HepG2 (cell line): ENCODE measurements around the gene INHA. TPM values are rescaled to one million over a fixed set of nuclear protein-coding genes. Genes with fewer than 3 reads are reported as not detected.

Experiments used
- BORCS8-MEF2B ChIP-seq: sonication (generic); formaldehyde crosslinking; IDR thresholded peaks from 2 replicates; pipeline ENCODE4 v1.8.0; 2022; ENCODE audit warnings: mild to moderate bottlenecking, missing genetic modification reagents
- CHCHD3 ChIP-seq: sonication (generic); formaldehyde crosslinking; IDR thresholded peaks from 2 replicates; pipeline ENCODE4 v1.8.0; 2022; ENCODE audit warnings: mild to moderate bottlenecking, missing genetic modification reagents, moderate library complexity
- HOXD1 ChIP-seq: sonication (generic); formaldehyde crosslinking; IDR thresholded peaks from 2 replicates; pipeline ENCODE4 v1.5.0; 2020; ENCODE audit warnings: missing genetic modification reagents
- MAZ ChIP-seq, 2 experiments: sonication (generic) in 1 of 2; formaldehyde crosslinking in 1 of 2; IDR thresholded peaks; 2 replicates each; pipeline versions ENCODE4 v1.5.0 to v1.6.1; 2012 to 2020; ENCODE audit warnings: low read depth in 2 of 2, mild to moderate bottlenecking in 2 of 2, borderline replicate concordance in 1 of 2, improper control_type of control experiment in 1 of 2, low read length in 1 of 2, missing genetic modification reagents in 1 of 2, moderate library complexity in 1 of 2
- MED1 ChIP-seq: sonication (generic); formaldehyde crosslinking; IDR thresholded peaks from 2 replicates; pipeline ENCODE4 v1.4.0; 2020; ENCODE audit warnings: missing genetic modification reagents
- MEIS1 ChIP-seq: sonication (generic); formaldehyde crosslinking; IDR thresholded peaks from 2 replicates; pipeline ENCODE4 v1.9.0; 2021; ENCODE audit warnings: mild to moderate bottlenecking, missing genetic modification reagents, moderate library complexity, borderline replicate concordance
- MEIS2 ChIP-seq: sonication (generic); formaldehyde crosslinking; IDR thresholded peaks from 2 replicates; pipeline ENCODE4 v1.9.0; 2021; ENCODE audit warnings: mild to moderate bottlenecking, missing genetic modification reagents
- NFIC ChIP-seq: IDR thresholded peaks from 2 replicates; pipeline ENCODE4 v1.6.1; 2012; ENCODE audit warnings: mild to moderate bottlenecking, low read length, inconsistent platforms
- SNRNP70 ChIP-seq: fragments of 200-400 bp; formaldehyde crosslinking; IDR thresholded peaks from 2 replicates; pipeline ENCODE4 v1.6.1; 2017; ENCODE audit warnings: mild to moderate bottlenecking, low read depth, low read length, moderate library complexity
- SOX6 ChIP-seq, 2 experiments: fragments of 450-650 bp in 1 of 2; sonication (generic) in 1 of 2; formaldehyde crosslinking in 1 of 2; IDR thresholded peaks; 2 replicates each; pipeline versions ENCODE4 v1.4.0 to v1.6.1; 2017 to 2020; ENCODE audit warnings: antibody characterized with exemption in 1 of 2, mild to moderate bottlenecking in 1 of 2, missing genetic modification reagents in 1 of 2
- SP4 ChIP-seq: sonication (generic); formaldehyde crosslinking; IDR thresholded peaks from 2 replicates; pipeline ENCODE4 v1.8.1; 2023; ENCODE audit warnings: mild to moderate bottlenecking, missing genetic modification reagents
- SPEN ChIP-seq: sonication (generic); formaldehyde crosslinking; IDR thresholded peaks from 2 replicates; pipeline ENCODE4 v1.5.1; 2020; ENCODE audit warnings: low read depth, mild to moderate bottlenecking, missing genetic modification reagents
- WIZ ChIP-seq: sonication (generic); formaldehyde crosslinking; IDR thresholded peaks from 2 replicates; pipeline ENCODE4 v1.5.1; 2020; ENCODE audit warnings: mild to moderate bottlenecking, missing genetic modification reagents
- ZBTB42 ChIP-seq: sonication (generic); formaldehyde crosslinking; IDR thresholded peaks from 2 replicates; pipeline ENCODE4 v1.5.0; 2020; ENCODE audit warnings: mild to moderate bottlenecking, missing genetic modification reagents
- ZNF225 ChIP-seq: sonication (generic); formaldehyde crosslinking; IDR thresholded peaks from 2 replicates; pipeline ENCODE4 v1.4.0; 2020; ENCODE audit warnings: mild to moderate bottlenecking, missing genetic modification reagents
- ZNF343 ChIP-seq: sonication (generic); formaldehyde crosslinking; IDR thresholded peaks from 2 replicates; pipeline ENCODE4 v1.4.0; 2020; ENCODE audit warnings: mild to moderate bottlenecking, missing genetic modification reagents
- ZNF431 ChIP-seq: sonication (generic); formaldehyde crosslinking; IDR thresholded peaks from 2 replicates; pipeline ENCODE4 v1.9.0; 2022; ENCODE audit warnings: missing genetic modification reagents, low read depth, mild to moderate bottlenecking, borderline replicate concordance
- ZNF720 ChIP-seq: sonication (generic); formaldehyde crosslinking; IDR thresholded peaks from 2 replicates; pipeline ENCODE4 v1.4.0; 2020; ENCODE audit warnings: missing genetic modification reagents
- polyA plus RNA-seq, 8 experiments: library from polyadenylated mRNA; depleted of rRNA in 3 of 8; stranded (reverse) in 7 of 8; unstranded in 1 of 8; fragments of >200 nt; fragmentation: Illumina TruSeq in 4 of 8; extraction: Trizol in 4 of 8; gene quantifications; 2 replicates each; pipeline versions ENCODE4 v1.2.1 to v1.2.3, GENCODE V29; 2011 to 2016; ENCODE audit warnings: low read depth in 4 of 8, missing spikeins in 1 of 8, mixed read lengths in 1 of 8; ENCODE audit not compliant: insufficient read depth in 1 of 8
- total RNA-seq, 5 experiments: library from RNA; depleted of rRNA; stranded (reverse); fragments of >200 nt; fragmentation: Illumina TruSeq; extraction: Trizol; gene quantifications; 2 replicates each; pipeline ENCODE4 v1.2.3, GENCODE V29; 2016; ENCODE audit warnings: low read depth in 1 of 5
- TF ChIP-seq, protein P1 (sequence below): conservative IDR thresholded peaks from 2 replicates; pipeline ENCODE4 v1.6.1; 2018; ENCODE audit warnings: missing genetic modification reagents
- TF ChIP-seq, protein P2 (sequence below): sonication (generic); formaldehyde crosslinking; IDR thresholded peaks from 2 replicates; pipeline ENCODE4 v1.8.0; 2022; ENCODE audit warnings: mild to moderate bottlenecking, missing genetic modification reagents; ENCODE audit not compliant: insufficient replicate concordance
- TF ChIP-seq, protein P3 (sequence below): sonication (generic); formaldehyde crosslinking; IDR thresholded peaks from 2 replicates; pipeline ENCODE4 v1.8.0; 2022; ENCODE audit warnings: mild to moderate bottlenecking, missing genetic modification reagents, borderline replicate concordance
- TF ChIP-seq, protein P4 (sequence below): sonication (generic); formaldehyde crosslinking; IDR thresholded peaks from 2 replicates; pipeline ENCODE4 v1.5.0; 2020; ENCODE audit warnings: missing genetic modification reagents, mild to moderate bottlenecking, borderline replicate concordance

INHA gene
- total and polyA plus RNA-seq, 2 of the 13 experiments (the other 11 are each of a cell fraction or from before 2014, with no cell fraction given), result 4.1 to 15.2 TPM

DNA sequence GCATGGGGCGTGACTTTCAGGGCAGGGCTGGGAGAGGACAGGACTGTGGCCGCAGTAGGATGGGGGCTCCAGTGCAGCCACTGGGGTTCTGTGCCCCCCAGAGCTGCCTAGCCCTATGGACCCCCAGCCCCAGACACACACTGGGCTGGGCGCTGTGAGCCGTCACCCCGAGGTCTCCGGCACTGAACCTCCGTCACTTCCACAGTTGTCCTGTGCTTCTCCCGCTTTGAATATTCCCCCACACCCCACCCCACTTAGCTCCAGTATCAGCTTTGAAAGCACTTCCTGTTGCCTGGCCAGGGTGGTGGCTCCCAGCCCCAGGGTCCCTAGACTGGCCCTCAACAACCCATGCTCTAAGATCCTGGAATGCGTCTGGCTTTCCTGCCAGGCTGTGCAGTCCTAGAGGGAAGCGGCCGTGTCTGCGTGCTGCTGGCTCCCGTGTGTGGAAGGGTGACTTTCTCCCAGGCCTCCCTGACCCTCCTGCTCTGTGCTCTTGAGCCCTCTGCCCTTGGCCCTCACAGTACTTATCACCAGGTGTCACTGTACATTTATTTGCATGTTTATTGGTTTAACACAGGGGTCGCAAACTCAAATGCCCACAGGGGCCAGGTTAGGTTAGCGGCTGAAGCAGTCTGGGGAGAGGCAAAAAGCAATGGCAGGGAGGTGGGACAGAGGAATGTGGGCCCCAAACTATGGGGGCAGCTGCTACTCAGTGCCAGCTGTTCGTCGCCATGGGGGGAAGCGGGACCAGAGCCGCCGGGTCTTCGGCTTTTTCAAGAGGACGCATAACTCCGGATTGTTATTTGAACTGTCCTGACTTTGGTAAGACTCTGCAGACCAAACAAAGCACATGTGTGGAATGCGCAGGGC lies 10.7 kb upstream of the INHA start (continued):
- TF ChIP-seq, protein P1, sequence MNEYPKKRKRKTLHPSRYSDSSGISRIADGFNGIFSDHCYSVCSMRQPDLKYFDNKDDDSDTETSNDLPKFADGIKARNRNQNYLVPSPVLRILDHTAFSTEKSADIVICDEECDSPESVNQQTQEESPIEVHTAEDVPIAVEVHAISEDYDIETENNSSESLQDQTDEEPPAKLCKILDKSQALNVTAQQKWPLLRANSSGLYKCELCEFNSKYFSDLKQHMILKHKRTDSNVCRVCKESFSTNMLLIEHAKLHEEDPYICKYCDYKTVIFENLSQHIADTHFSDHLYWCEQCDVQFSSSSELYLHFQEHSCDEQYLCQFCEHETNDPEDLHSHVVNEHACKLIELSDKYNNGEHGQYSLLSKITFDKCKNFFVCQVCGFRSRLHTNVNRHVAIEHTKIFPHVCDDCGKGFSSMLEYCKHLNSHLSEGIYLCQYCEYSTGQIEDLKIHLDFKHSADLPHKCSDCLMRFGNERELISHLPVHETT (CRISPR knock-in tag), result no peak
- 0 out of 2 replicates have a peak, but pooled peaks have one; percentile 41 for TF ChIP-seq SPEN
- TF ChIP-seq ZNF720 (CRISPR knock-in tag), result 0 out of 2 replicates have a peak, but pooled peaks have one; percentile 26
- no peak for TF ChIP-seq SOX6 (IDR thresholded peaks at IDR 0.05)
- 0 out of 2 replicates have a peak, but pooled peaks have one; percentile 5 for TF ChIP-seq SOX6 (CRISPR knock-in tag; IDR thresholded peaks at IDR 0.05)
- no peak for TF ChIP-seq SNRNP70
- TF ChIP-seq, protein P2, sequence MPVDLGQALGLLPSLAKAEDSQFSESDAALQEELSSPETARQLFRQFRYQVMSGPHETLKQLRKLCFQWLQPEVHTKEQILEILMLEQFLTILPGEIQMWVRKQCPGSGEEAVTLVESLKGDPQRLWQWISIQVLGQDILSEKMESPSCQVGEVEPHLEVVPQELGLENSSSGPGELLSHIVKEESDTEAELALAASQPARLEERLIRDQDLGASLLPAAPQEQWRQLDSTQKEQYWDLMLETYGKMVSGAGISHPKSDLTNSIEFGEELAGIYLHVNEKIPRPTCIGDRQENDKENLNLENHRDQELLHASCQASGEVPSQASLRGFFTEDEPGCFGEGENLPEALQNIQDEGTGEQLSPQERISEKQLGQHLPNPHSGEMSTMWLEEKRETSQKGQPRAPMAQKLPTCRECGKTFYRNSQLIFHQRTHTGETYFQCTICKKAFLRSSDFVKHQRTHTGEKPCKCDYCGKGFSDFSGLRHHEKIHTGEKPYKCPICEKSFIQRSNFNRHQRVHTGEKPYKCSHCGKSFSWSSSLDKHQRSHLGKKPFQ (CRISPR knock-in tag), result no peak
- TF ChIP-seq ZNF343 (CRISPR knock-in tag), result peak; percentile 68; the same call in 1 of the 2 replicates
- TF ChIP-seq, protein P3, sequence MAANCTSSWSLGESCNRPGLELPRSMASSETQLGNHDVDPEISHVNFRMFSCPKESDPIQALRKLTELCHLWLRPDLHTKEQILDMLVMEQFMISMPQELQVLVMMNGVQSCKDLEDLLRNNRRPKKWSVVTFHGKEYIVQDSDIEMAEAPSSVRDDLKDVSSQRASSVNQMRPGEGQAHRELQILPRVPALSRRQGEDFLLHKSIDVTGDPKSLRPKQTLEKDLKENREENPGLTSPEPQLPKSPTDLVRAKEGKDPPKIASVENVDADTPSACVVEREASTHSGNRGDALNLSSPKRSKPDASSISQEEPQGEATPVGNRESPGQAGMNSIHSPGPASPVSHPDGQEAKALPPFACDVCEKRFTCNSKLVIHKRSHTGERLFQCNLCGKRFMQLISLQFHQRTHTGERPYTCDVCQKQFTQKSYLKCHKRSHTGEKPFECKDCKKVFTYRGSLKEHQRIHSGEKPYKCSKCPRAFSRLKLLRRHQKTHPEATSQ (CRISPR knock-in tag), result no peak
- no peak for TF ChIP-seq ZNF225
- peak; percentile 69 for TF ChIP-seq SP4 (CRISPR knock-in tag)
- no peak for TF ChIP-seq CHCHD3 (CRISPR knock-in tag)
- TF ChIP-seq ZBTB42 (CRISPR knock-in tag), result no peak
- no peak for TF ChIP-seq MAZ (IDR thresholded peaks at IDR 0.05; ENCODE audit: borderline replicate concordance, low read depth, low read length)
- TF ChIP-seq MAZ (CRISPR knock-in tag; IDR thresholded peaks at IDR 0.05; ENCODE audit: low read depth), result peak; percentile 54; the same call in 1 of the 2 replicates
- TF ChIP-seq, protein P4, sequence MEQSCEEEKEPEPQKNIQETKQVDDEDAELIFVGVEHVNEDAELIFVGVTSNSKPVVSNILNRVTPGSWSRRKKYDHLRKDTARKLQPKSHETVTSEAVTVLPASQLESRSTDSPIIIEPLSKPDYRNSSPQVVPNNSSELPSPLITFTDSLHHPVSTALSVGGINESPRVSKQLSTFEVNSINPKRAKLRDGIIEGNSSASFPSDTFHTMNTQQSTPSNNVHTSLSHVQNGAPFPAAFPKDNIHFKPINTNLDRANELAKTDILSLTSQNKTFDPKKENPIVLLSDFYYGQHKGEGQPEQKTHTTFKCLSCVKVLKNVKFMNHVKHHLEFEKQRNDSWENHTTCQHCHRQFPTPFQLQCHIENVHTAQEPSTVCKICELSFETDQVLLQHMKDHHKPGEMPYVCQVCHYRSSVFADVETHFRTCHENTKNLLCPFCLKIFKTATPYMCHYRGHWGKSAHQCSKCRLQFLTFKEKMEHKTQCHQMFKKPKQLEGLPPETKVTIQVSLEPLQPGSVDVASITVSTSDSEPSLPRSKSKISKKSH (CRISPR knock-in tag), result 0 out of 2 replicates have a peak, but pooled peaks have one; percentile 7
- TF ChIP-seq ZNF431 (CRISPR knock-in tag), result peak; percentile 63; the same call in 1 of the 2 replicates
- 0 out of 2 replicates have a peak, but pooled peaks have one; percentile 52 for TF ChIP-seq BORCS8-MEF2B (CRISPR knock-in tag)
- no peak for TF ChIP-seq WIZ (CRISPR knock-in tag)
- TF ChIP-seq HOXD1, result no peak
- no peak for TF ChIP-seq NFIC
- TF ChIP-seq MEIS1 (CRISPR knock-in tag), result no peak
- TF ChIP-seq MED1 (CRISPR knock-in tag), result 0 out of 2 replicates have a peak, but pooled peaks have one; percentile 32
- no peak for TF ChIP-seq MEIS2
